Measurements from ENCODE around the gene LRCH3.

GRCh38 chr3:197908957-197909701, 118.1 kb downstream of the LRCH3 start:
- TF ChIP-seq CTCF (IDR thresholded peaks at IDR 0.05; ENCODE audit: low read length) (no peak), EZH2phosphoT487 (IDR thresholded peaks at IDR 0.05; ENCODE audit: low read length) (no peak)
